ENCODE data around the gene KIF5B. TPM values are rescaled to one million over a fixed set of nuclear protein-coding genes. Genes with fewer than 3 reads are reported as not detected.
A peak's percentile ranks its signal among the peaks of the same experiment; 100 is the strongest.

Gene KIF5B
- total and polyA plus RNA-seq, 9 of the 15 experiments (the other 6 are each of a cell fraction or from before 2014, with no cell fraction given): 24.4 to 94.4 (median 68.9) TPM

DNA sequence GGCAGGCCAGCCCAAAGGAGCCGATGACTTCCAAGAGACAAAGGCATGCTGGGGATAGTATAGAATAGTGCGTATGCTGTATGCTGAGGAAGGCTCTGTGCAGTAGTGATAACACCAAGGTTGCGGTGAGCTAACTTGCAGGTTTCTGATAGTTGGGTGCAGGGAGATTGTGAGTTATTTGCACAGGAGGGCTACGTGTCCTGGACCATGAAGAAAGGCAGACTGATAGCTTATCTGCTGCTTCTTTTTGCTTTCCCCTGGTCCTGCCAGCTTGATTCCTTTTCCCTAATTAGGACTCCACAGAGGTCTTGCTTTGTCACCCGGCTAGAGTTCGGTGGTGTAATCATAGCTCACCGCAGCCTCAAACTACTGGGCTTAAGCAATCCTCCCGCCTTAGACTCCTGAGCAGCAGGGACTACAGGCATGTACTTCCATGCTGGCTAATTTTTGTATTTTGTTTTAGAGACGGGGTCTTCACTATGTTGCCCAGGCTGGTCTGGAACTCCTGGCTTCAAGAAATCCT is 83.6 kb downstream of the KIF5B start (continued):
- TF ChIP-seq, protein P1, sequence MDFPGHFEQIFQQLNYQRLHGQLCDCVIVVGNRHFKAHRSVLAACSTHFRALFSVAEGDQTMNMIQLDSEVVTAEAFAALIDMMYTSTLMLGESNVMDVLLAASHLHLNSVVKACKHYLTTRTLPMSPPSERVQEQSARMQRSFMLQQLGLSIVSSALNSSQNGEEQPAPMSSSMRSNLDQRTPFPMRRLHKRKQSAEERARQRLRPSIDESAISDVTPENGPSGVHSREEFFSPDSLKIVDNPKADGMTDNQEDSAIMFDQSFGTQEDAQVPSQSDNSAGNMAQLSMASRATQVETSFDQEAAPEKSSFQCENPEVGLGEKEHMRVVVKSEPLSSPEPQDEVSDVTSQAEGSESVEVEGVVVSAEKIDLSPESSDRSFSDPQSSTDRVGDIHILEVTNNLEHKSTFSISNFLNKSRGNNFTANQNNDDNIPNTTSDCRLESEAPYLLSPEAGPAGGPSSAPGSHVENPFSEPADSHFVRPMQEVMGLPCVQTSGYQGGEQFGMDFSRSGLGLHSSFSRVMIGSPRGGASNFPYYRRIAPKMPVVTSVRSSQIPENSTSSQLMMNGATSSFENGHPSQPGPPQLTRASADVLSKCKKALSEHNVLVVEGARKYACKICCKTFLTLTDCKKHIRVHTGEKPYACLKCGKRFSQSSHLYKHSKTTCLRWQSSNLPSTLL (IDR thresholded peaks at IDR 0.05): no peak
- TF ChIP-seq THRAP3 (IDR thresholded peaks at IDR 0.05; ENCODE audit: borderline replicate concordance): no peak
- TF ChIP-seq ZNF76 (CRISPR knock-in tag; IDR thresholded peaks at IDR 0.05; ENCODE audit: borderline replicate concordance): no peak
- TF ChIP-seq, protein P2, sequence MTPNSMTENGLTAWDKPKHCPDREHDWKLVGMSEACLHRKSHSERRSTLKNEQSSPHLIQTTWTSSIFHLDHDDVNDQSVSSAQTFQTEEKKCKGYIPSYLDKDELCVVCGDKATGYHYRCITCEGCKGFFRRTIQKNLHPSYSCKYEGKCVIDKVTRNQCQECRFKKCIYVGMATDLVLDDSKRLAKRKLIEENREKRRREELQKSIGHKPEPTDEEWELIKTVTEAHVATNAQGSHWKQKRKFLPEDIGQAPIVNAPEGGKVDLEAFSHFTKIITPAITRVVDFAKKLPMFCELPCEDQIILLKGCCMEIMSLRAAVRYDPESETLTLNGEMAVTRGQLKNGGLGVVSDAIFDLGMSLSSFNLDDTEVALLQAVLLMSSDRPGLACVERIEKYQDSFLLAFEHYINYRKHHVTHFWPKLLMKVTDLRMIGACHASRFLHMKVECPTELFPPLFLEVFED (CRISPR knock-in tag; conservative IDR thresholded peaks at IDR 0.05): no peak
- peak; percentile 49; the same call in 1 of the 2 replicates for TF ChIP-seq BACH1 (tag; IDR thresholded peaks at IDR 0.05)
- TF ChIP-seq, protein P3, sequence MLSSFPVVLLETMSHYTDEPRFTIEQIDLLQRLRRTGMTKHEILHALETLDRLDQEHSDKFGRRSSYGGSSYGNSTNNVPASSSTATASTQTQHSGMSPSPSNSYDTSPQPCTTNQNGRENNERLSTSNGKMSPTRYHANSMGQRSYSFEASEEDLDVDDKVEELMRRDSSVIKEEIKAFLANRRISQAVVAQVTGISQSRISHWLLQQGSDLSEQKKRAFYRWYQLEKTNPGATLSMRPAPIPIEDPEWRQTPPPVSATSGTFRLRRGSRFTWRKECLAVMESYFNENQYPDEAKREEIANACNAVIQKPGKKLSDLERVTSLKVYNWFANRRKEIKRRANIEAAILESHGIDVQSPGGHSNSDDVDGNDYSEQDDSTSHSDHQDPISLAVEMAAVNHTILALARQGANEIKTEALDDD (IDR thresholded peaks at IDR 0.05): peak; percentile 85
- TF ChIP-seq ZNF239 (CRISPR knock-in tag; IDR thresholded peaks at IDR 0.05): peak; percentile 20; the same call in 1 of the 2 replicates
- TF ChIP-seq, protein P4, sequence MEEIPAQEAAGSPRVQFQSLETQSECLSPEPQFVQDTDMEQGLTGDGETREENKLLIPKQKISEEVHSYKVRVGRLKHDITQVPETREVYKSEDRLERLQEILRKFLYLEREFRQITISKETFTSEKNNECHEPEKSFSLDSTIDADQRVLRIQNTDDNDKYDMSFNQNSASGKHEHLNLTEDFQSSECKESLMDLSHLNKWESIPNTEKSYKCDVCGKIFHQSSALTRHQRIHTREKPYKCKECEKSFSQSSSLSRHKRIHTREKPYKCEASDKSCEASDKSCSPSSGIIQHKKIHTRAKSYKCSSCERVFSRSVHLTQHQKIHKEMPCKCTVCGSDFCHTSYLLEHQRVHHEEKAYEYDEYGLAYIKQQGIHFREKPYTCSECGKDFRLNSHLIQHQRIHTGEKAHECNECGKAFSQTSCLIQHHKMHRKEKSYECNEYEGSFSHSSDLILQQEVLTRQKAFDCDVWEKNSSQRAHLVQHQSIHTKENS (CRISPR knock-in tag; IDR thresholded peaks at IDR 0.05): no peak
- TF ChIP-seq, protein P5, sequence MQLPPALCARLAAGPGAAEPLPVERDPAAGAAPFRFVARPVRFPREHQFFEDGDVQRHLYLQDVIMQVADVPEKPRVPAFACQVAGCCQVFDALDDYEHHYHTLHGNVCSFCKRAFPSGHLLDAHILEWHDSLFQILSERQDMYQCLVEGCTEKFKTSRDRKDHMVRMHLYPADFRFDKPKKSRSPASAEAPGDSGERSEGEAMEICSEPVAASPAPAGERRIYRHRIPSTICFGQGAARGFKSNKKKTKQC (CRISPR knock-in tag; IDR thresholded peaks at IDR 0.05): peak; percentile 62; the same call in 1 of the 2 replicates
- peak; percentile 98 to 99 for TF ChIP-seq TRIM24 (IDR thresholded peaks at IDR 0.05)
- TF ChIP-seq, protein P6, sequence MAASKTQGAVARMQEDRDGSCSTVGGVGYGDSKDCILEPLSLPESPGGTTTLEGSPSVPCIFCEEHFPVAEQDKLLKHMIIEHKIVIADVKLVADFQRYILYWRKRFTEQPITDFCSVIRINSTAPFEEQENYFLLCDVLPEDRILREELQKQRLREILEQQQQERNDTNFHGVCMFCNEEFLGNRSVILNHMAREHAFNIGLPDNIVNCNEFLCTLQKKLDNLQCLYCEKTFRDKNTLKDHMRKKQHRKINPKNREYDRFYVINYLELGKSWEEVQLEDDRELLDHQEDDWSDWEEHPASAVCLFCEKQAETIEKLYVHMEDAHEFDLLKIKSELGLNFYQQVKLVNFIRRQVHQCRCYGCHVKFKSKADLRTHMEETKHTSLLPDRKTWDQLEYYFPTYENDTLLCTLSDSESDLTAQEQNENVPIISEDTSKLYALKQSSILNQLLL (CRISPR knock-in tag; IDR thresholded peaks at IDR 0.05; ENCODE audit: borderline replicate concordance): no peak
- no peak for TF ChIP-seq ZNF436 (CRISPR knock-in tag; IDR thresholded peaks at IDR 0.05)
- TF ChIP-seq, protein P7, sequence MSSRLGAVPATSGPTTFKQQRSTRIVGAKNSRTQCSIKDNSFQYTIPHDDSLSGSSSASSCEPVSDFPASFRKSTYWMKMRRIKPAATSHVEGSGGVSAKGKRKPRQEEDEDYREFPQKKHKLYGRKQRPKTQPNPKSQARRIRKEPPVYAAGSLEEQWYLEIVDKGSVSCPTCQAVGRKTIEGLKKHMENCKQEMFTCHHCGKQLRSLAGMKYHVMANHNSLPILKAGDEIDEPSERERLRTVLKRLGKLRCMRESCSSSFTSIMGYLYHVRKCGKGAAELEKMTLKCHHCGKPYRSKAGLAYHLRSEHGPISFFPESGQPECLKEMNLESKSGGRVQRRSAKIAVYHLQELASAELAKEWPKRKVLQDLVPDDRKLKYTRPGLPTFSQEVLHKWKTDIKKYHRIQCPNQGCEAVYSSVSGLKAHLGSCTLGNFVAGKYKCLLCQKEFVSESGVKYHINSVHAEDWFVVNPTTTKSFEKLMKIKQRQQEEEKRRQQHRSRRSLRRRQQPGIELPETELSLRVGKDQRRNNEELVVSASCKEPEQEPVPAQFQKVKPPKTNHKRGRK (tag; IDR thresholded peaks at IDR 0.05): no peak
- TF ChIP-seq HLTF (IDR thresholded peaks at IDR 0.05): peak; percentile 94
- TF ChIP-seq ZSCAN32 (CRISPR knock-in tag; IDR thresholded peaks at IDR 0.05): no peak
- no peak for TF ChIP-seq PTRF (tag; IDR thresholded peaks at IDR 0.05)
- TF ChIP-seq LEF1 (IDR thresholded peaks at IDR 0.05): peak; percentile 96

Data from K562 (cell line).